NCI-H128 (cell line): ENCODE measurements around the gene SFXN3.

Source experiments
- DNase-seq: peaks from one replicate; lab custom pipeline; 2025; ENCODE audit not compliant: unreplicated experiment; lab: John Stamatoyannopoulos, UW

SFXN3 gene, protein sequence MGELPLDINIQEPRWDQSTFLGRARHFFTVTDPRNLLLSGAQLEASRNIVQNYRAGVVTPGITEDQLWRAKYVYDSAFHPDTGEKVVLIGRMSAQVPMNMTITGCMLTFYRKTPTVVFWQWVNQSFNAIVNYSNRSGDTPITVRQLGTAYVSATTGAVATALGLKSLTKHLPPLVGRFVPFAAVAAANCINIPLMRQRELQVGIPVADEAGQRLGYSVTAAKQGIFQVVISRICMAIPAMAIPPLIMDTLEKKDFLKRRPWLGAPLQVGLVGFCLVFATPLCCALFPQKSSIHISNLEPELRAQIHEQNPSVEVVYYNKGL

GRCh38 chr10:101031128-101031795, at the start of gene SFXN3, which contains the start of gene PDZD7:
SFXN3 (plus strand) TSS chr10:101031234; CDS start chr10:101034695, 3,461 bp downstream.
PDZD7 (minus strand) TSS chr10:101031129; CDS start chr10:101030219, 910 bp downstream.
- peak; percentile 84 for DNase-seq

DNA sequence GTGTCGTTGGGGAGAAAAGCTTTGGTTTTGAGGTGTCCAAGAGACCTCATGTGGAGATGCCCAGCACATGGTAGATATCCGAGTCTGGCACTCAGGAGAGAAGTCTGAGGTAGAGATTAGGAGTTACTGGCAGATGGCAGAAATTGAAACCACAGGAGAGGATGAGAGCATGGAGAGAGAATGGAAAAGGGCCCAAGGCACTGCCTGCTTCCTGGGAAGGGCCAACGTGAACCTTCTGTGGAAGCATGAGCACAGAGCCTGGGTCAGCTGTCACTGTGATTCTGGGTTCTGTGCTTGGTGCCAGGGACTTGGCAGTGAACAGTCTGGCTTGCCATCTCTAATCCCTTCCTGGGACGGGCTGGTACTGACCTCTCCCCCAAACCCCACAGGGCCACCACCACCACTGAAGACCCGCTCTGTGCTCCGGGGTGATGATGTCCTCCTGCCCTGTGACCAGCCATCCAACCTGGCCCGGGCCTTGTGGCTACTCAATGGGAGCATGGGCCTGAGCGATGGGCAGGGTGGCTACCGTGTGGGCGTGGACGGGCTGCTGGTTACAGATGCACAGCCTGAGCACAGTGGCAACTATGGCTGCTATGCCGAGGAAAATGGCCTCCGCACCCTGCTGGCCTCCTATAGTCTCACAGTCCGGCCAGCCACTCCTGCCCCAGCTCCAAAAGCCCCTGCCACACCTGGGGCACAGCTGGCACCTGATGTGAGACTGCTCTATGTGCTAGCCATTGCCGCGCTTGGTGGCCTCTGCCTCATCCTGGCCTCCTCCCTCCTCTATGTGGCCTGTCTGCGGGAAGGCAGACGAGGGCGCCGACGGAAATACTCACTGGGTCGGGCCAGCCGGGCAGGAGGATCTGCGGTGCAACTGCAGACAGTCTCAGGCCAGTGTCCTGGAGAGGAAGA, 47.9 kb upstream of the SFXN3 start:
- DNase-seq, result no peak

GRCh38 chr10:100983868-100984671, 47.0 kb upstream of the SFXN3 start:
- no peak for DNase-seq

DNA sequence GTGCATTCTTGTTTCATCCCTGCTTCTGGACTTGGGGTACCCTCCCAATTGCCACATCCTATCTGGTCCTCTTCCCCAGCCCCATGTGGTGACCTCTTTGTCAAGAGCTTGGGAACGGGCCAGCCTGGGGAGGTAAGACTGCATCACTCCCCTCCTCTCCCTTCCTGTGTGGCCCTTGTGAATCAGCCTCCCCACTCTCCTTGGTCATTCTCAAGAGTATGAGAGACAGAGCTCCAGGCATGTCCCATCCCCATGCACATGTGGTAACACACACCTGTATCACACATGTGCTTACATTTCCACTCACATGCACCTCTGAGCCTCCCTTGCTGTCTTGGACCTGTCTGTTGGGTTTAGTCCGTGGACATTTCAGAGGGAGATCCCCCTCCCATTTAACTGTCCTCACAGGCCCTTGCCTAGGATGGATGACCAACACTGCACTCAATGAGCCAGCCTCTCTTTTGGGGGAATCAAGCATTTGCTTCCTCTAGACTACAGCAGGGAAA, 46.3 kb upstream of the SFXN3 start:
- DNase-seq, result no peak

DNA sequence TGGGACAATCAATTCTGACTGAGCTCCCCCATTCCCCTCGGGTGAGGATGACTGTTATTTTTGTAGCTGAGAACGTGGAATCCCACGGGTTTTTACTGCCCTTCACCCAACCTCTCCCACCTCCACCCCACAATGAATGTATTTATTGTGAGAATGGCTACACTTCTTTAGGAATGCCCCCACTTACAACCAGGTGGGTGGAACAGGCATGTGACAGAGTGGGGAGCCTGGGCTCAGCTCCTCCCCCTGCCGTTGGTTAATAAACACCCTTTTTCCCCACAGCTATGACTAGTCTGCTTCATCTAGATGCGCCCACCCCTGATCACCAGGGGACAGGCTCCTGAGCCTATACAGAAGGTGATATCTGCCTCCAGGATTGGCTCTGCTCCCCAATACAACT, 45.7 kb upstream of the SFXN3 start:
- no peak for DNase-seq

DNA sequence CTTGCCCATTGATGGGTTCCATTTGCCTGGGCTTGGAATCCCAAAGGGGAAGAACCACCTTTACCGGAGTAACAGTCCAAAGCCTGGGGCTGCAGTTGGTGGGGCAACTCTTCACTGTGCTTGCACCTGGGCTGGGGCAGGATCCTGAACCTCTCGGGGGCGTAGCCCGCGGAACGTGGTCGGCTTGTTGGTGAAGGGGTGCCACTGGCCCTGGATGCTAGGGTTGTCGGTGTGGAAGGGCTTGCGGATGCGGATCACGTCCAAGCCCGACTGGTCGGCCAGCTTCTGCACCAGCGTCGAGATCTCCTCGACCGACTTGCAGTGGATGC, 44.4 kb upstream of the SFXN3 start:
- DNase-seq, result no peak

GRCh38 chr10:100986952-100987684, 43.9 kb upstream of the SFXN3 start, which contains the start of the genes MRPL43 and TWNK:
MRPL43 (minus strand) TSS chr10:100987497; CDS start chr10:100987443, 54 bp downstream.
TWNK (plus strand) TSS chr10:100987543; CDS start chr10:100988211, 668 bp downstream.
- DNase-seq, result peak; percentile 24

- no peak for DNase-seq
Observed at GRCh38 chr10:100987685-100988049, 43.4 kb upstream of the SFXN3 start.

GRCh38 chr10:100988166-100988565, 42.9 kb upstream of the SFXN3 start:
- no peak for DNase-seq

DNA sequence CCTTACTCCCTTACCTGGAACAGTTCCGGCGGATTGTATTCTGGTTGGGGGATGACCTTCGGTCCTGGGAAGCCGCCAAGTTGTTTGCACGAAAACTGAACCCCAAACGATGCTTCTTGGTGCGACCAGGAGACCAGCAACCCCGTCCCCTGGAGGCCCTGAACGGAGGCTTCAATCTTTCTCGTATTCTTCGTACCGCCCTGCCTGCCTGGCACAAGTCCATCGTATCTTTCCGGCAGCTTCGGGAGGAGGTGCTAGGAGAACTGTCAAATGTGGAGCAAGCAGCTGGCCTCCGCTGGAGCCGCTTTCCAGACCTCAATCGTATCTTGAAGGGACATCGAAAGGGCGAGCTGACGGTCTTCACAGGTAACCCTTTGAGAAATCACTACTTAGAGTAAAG, 41.9 kb upstream of the SFXN3 start:
- no peak for DNase-seq

DNA sequence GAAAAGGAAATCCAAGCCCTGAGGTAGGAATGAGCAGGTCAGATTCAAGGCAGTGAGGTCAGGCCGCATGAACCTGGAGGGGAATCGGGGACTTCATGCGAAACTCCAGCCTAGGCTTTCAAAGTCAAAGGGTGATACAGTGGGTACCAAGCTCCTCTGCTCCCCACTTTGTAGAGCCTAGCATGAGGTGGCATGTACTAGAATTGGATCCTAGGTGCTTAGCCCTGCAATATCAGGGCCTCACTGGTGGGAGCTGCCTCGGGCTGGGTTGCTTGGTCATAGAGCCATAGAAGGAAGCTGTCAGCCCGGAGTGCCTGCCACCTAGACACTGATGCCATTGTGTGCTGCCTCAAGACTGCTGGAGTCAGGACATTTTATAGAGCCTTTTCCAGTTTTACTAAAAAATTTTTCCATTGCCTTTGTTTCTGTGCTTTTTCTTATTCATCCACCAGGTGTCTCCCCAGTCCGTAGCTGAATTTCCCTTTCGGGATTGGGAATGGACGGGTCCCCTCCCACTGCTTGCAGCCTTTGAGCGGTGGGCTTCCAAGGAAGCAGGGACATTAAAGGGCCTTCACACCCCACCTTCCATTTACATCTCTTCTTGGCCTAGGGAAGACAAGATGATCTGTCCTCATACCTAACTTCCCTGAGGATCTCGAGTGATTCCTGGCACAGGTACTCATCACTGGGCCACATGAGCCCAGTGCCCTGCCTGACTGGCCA, 36.9 kb upstream of the SFXN3 start:
- DNase-seq, result no peak

DNA sequence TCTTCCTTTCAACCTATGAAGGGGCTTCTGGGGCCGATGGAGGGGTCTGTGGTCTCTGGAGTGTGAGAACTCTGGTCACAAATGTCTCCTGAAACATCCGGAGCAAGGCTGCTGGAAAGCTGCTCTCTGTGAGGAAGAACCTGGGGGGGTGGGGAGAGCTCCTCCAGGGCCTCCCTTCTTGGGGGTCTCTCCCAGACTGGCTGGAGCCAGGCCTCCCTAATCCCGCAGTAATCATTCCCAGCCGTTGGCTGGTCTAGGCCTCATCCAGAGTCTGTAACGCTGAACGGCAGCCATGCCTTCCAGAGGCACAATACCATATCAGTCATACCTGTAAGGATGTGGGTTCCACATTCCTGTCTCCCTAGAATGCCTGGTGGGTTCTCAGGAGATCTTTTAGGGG, 35.9 kb upstream of the SFXN3 start:
- no peak for DNase-seq

DNA sequence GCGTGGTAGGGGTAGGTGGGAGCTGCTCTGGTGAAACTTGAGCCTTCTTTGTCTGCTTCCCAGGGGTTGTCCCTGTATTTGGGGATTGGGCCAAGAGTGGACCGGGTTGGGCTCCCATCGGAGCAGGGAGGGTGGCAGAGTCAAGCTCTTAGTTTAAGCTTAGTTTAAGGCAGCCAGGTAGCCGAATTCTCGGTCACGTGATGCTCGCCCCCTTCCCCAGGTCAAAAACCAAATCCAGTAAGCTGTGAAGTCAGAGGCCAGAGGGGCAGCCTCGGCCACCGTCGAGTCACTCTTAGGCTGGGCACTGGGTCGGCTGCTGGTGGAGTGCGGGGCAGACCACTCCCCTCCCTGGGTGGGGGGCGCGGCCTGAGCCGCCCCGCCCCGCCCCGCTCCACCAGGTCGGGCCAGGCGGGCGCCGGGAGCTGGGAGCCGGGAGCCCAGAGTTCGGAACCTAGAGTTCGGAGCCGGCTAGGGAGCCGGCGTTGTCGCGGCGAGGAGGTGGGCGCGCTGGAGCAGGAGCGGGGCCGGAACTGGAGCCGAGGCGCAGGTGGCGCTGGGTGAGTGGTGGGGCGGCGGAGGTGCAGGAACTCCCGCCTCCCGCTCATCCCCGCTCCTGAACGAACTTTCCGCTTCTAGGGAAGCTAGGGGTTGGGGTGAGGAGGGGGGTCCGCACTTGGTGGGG, 34.2 kb upstream of the SFXN3 start:
- DNase-seq, result no peak

GRCh38 chr10:100997360-100998182, 33.5 kb upstream of the SFXN3 start:
- DNase-seq, result peak; percentile 38

DNA sequence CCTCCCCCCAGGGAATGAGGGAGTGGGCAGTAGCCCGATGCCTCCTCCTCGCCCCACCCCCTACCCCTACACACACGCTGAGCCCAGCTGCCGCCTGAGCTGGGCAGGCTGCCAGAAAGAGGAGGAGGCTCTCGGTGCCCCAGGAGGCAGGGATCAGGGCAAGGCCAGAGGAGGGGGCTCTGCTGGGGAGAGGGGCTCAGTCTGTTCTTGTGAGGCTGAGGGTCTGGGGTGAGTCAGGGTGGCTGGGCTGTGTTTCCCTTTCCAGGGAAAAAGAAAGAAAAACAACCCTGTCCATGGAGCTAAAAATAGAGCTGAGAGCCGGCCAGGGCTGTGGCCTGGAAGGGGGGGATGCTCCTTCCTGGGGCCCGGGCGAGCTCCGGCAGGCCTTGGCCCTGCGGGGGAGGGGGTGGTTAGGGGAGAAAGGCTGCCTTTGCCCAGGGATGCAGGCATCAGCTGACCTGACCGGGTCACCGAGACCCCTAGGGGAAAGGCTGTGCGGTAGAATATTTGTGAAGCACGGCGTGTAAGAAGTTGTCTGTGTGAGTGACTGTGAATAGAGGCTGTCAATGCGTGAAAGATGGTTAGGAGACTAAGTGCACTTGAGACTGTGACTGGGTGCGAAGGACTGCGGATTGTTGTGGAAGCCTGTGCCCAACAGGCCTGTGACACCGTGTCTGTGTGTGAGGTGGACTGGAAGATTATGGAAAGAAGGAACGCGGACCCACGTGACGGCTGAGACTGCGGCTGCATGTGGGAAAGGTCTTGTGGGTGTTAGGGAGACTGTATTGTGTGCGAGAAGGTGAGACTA, 32.6 kb upstream of the SFXN3 start:
- peak; percentile 76 for DNase-seq

- peak; percentile 22 for DNase-seq
Observed at GRCh38 chr10:100998991-100999741, 31.9 kb upstream of the SFXN3 start.
